HK-2 (cell line): ENCODE results near the gene CCNH.

Experiments used
- DNase-seq: peaks from one replicate; pipeline ENCODE4 v3.0.0-alpha.2; 2018; ENCODE audit not compliant: unreplicated experiment

CCNH gene

DNA sequence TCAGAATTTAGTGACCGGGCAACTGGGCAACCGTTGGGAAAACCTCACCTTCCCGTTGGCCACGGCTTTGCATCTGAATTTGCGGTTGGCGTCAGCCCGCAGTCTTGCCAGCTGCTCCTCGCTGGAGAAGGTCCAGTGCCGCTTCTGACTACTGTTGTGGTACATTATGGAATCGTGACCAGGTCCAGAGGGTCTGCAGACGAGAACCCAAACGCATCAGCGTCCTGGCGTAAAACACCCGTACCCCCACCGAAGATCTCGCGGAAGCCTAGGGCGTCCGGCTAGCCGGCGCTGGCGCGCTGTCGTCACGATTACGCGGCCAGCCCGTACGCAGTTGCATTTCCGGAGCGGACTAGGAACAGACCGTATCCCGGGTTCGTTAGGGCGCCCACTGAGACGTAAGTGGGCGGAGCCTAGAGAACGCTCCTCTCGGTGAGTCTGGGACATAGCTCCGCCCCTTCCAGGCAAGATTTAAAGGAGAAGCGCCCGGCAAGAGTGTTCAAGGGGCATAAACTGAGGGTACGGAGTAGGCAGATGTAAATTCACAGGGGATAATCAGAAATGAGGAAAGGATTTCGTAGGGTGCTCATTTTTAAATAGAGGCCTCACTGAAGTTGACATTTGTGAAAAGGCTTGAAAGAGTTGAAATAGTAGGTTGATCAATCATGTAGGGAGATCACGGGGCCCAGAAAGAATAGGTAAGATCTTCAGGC is at the start of gene CCNH:
Gene CCNH (minus strand): TSS at position 301 of the 713 bp plus-strand sequence. CDS start 136 bp downstream, at position 165.
- peak; percentile 89 for DNase-seq

DNA sequence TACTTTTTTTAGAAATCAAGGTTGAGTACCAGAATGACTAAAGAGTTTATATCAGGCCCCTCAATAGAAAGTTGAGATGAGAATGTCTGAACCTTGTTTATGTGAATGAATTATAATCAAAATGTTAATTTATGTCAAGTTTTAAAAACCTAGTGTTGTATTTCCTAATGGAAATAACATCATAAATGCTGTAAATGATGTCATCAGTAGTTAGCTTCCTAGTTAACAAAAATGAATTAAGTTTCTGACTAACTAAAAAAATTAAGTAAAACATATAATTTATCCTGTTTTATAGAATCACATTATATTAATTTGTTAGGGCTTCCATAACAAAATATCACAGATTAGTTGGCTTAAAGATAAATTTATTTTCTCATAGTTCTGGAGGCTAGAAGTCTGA is 45.0 kb upstream of the CCNH start:
- DNase-seq = no peak

DNA sequence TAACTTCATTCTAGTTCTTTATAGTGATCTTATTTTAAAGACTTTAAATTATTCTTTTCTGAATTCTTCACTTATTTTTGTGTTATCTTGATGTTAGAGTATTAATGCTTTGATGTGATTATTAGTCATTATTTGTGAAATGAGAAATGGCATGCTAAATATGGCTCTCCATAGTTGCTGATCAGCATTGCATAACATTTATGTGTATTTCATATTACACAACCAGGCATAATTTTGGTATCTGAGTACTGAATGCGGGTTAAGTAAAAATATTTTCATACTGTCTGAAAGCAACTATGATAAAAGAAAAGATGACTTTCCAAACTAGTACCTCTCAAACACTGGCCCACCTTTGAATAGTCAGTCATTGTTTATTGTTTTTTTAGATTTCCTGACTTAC is 41.1 kb upstream of the CCNH start:
- no peak for DNase-seq

DNA sequence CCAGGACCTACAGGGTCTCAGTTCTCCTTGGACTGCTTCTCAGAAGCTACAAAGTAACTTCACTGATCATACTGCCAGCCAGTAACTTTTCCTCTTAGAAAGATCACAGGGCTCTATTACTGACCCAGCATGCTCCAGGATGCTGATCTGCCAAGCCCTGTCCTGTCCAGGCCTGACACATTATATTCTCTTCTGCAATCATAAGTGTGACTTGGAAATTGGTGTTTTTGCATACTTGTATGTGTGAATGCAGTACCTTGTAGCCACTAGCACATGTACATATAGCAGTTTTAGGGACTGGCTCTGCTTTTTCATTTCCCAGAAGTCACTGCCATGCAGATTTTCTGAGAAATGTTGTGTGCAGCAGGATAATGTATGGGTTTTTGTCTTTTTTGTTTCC is 40.1 kb upstream of the CCNH start:
- no peak for DNase-seq

DNA sequence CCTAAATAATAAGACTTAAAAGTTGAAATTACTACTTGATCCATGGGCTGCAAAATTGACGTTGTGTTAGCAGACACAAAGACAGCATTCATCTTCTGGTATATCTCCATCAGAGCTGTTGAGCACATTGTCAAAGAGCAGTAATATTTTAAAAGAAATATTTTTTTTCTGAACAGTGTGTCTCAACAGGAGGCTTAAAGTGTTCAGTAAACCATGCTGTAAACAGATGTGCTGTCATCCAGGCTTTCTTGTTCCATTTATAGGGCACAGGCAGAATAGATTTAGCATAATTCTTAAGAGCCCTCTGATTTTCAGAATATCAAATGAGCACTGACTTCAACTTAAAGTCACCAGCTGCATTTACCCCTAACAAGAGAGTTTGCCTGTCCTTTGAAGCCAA is 29.7 kb upstream of the CCNH start:
- no peak for DNase-seq

DNA sequence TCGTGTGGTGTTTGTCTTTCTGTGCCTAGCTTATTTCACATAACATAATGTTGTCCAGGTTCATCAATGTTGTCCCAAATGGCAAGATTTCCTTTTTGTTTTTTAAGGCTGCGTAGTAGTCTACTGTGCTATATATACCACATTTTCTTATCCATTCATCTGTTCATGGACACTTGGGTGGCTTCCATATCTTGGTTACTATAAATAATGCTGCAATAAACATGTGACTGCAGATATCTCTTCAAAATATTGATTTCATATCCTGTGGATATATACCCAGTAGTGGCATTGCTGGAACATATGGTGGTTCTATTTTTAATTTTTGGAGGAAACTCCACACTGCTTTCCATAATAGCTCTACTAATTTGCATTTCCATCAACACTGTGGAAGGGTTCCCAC is 25.5 kb upstream of the CCNH start:
- DNase-seq = no peak

DNA sequence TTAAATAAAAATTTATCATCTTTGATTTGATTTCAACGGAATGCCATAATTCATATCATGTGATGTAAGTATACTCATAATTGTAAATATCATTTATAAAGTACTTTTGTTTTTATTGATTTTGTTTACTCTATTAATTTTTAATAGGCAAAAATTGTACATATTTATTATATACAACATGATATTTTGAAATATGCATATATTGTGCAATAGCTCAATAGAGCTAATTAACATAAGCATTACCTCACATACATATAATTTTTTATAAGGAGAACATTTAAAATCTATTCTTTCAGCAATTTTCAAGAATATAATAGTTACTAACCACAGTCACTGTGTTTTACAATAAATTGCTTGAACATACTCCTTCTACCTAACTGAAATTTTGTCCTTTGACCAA is 25.0 kb upstream of the CCNH start:
- DNase-seq = no peak

DNA sequence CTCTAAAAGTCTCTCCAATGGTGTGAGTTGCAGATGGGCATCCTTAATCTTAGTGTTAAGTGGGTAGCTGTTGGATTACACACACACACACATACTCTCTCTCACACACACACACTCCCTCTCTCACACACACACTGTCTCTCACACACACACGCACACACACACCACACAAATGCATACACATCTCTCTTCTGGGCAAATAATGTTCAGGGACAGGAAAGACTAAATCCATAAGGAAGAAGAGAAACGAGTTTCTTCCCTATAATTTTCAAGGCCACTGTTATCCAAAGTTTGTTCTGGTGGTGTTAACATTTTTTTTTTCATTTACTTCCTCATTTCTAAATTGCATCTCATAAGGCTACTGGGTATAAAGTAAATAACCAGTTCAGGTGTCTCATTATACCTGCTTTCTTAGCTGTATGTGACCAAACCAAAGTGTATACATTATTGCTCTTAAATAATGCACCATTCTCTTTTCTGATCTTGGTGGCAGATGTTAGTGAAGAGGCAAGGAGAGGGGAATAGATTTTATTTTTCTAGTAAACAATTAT is 22.5 kb upstream of the CCNH start:
- DNase-seq = no peak

DNA sequence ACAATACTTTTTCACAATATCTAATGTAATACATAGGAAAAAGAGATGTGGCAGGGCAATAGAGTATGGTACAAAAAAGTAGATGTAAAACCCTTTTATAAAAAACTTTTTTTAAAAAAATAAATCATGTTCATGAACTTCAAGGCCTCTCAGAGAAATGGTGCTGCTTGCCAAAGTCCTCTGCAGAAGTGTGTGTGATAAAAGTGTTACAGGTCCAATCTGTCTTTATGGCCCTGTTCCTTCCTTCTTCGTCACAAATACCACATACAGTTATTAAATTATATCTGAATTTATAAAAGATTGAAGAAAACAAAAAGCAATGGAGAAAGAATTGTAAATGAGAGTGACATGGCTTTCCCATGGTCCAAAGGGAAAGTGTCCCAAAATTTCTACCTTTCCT is 21.7 kb upstream of the CCNH start:
- no peak for DNase-seq

DNA sequence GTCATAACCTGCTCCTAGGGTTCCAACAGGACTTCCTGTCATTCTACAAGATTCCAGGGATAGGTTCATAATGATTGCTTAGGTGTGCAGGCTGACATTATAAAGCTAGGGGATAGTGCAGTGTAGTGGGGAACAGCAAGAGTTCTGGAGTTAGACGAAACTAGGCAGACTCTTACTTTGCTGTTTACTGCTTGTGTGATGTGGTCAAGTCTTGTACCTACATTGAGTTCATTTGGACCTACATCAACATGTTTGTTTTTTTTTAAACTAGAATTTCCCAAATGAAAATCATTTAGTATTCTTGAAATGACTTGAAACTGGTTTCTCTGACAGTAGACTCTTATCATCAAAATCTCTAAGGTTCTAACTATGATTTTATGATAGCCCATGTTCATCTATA is 21.2 kb upstream of the CCNH start:
- DNase-seq = no peak

DNA sequence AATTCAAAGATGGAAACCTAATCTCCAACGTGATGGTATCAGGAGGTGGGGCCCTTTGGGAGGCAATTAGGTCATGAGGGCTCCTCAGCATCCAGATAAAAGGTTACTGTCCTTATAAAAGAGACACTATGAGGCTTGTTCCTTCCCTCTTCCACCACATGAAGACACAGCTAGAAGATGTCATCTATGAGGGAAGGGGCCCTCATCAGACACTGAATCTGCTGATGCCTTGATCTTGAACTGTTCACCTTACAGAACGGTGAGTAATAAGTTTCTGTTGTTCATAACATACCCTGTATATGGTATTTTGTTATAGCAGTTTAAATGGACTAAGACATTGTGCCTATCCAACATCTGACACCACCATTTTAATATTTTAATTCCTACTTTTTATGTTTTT is 19.7 kb upstream of the CCNH start:
- DNase-seq = no peak

DNA sequence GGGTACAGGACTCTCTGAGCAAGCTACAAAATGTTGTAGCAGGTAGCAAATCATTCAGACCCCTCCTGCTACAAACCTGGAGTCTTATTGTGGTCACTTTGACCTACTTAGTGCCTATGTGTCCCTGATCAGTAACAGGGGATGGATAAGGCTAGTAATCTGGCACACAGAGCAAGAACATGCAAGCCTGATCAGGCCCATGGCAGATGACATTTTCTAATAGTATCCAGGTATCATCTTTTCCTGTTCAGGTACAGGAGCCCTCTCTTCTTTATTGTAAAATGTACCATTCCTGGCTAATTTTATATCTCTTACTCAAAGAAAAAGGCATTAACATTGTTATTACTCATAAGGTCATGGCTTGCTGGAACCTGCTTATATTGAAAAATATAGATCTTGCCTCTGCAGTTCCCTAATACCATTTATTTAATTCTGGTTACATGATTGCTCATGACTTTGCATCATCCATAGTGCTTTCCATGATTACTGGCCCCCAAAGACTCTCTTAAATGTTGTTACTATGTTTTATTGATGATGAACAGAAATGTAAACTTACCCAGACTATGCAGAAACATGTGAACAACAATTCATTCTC is 18.2 kb upstream of the CCNH start:
- DNase-seq = no peak

DNA sequence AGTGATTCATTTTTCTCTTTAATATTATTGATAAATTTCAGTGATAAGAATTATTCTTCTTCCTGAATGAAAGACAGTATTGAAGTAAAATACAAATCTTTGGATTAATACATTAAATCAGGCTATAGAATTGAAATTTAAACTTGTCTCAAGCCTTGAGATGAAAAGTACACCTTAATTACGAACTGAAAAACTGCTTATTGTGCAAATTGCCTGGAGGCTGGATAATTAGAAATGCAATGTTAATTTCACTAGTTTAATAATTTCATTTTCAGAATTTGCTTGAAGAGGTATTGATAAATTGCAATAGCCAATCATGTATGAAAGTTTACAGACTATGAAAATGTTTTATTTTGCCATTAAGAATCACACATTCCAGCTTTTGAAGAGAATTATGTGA is 11.0 kb upstream of the CCNH start:
- no peak for DNase-seq

DNA sequence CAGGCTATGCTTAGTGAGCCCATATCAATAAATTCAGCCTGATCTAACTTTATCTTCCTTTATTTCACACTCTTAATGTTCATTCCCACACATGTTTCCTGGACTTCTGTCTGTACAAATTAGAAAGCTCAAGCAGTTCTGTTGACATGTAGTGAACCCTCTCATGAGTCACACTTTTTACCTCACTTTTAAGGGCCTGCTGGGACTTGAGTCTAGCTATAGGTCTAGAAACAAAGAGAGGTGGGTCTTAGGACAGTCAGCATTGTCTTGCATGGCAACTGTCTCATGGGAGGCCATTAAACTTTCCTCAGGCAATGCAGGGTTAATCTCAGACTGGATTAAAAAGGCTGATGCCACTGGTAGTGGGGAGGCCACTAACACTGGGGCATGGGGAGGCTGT is 8.6 kb upstream of the CCNH start:
- no peak for DNase-seq

DNA sequence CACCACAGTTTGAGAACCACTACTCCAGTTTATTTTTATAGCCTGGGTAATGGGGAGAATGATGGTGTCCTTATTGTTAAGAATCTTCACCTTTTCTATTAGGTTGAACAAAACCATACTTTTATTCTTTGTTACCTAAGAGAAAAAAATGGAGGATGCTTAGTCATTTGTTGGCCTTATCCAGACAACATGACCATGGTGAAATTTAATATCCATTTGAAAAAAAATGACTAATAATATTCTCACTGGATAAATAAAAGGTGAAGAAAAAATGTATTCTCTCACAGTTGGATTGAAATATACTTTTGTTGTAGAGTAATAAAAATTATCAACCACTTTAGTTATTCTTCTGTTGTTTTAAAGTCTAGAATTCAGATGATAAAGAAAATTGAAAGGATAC is 5.8 kb upstream of the CCNH start:
- DNase-seq = no peak

DNA sequence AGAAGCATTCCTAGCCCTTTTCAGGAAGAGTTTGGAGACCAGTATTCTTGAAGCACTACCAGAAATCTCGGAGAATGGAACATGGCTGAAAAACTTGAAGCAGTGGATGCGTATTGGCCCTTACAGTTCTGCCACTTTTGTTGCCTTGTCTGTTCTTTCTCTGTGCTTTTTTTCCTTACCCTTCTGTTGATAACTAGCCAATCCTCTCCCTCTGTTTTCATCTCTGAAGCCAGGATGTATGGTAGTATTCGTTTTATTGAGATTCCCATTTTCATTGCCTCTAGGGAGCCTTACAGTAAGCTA is 564 bp upstream of the CCNH start:
- DNase-seq = no peak

DNA sequence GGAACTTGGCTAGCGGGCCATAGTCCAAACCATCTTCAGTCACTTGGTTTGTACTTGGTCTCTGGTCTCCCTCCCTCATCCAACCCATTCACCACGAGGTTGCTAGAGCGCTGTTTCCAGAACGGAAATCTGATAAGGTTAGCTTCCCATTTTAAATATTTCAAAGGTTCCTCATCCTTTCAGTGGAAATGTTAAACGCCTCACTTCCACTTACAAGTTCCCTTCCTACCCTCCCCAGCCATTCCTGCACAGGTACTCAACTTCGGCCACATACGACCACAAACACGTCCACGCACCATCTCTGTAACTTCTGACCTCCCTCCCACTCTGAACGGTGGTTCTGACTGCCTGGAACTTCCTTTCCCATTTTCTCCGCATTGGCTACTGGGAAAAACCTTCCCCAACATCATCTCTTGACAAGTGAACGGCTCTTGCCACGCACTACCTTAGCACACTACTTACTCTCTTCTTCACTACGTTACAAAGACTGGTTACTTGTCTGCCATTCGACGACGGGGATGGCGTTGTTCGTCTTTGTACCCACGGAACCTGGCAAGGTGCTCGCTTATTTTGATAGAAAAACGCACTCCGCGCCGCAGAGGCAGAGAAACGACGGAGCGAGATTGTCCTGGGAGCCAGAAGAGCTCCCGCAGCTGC is 629 bp downstream of the CCNH start:
- DNase-seq = peak; percentile 21

DNA sequence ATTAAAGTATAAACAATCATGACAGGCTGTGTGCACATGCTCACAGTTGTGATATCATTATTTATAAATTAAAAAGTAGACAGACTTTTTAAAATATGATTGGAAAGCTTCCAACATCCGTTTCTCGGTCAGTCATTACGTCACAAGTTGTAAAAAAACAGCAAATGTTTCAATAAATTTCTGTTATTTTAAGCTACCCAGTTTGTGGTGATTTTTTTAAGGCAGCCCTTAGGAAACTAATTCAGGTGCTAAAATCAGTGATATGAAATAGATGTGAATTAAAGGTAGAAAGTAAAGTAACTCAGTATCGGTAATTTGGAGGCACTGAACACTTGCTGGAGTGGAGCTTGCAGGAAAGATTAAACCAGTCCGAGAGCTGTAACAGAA is 1.2 kb downstream of the CCNH start:
- no peak for DNase-seq

DNA sequence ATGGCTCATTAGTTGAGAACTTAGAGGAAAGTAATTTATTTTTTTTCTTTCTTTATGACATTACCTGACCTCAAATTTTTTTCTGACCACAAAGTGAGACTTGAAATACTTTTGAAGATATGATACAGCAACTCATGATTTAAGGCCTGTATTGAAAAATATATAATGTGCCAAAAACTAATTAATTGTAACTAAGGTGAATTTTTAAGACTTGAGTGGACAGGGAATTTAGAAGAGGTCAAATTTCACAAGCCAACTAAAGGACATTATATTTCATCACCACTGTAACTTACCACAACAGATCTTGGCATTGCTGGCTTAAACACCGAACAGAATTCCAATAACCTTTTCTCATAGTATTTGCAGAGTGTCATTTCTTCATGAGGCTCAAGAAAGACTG is 1.8 kb downstream of the CCNH start:
- DNase-seq = no peak

DNA sequence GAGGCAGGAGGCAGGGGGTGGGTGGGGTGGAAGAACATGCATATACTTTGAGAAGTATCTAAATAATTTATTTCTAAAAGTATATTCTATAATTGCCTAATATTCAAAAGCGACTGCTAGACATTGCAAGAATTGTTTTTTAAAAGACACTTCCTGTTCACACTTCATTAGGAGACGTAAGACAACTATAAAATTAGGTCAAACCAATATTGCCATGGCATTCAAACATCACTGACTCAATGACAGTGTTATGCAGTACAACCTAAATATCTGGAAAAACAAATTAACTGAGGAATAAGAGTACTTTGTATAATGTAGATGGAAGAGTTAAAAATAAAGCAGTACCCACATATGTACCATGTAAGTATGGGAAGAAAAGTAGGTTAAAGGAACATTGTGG is 4.5 kb downstream of the CCNH start:
- DNase-seq = no peak

DNA sequence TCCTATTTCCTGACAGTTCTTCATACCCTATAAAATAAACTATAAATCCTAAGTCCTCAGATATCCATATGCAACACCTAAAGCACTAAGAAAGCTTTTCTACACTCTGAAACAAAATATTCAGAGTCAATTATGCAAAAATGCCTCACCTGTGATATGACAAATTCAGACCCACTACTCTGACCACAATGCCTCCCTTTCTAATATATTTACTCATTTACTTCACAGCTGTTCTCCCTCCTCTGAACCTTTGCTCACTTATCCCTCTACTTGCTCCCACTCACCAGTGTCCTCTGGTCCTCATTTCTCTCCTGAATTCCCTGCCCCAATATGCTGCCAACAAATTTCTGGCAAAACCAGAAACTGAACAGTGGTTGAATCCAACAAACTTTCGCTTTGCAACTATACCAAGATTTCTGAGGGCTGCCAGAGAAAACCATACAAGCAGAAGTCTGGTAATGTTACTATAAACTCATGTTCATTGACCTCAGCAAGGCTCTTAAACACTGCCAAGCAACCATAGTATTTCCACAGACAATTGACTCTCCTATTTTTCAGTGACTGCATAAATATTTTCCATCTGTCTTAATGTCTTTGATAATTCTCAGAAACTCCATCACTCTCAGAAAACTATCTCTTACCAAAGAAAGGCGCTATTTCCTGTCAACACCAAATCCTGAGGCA is 7.1 kb downstream of the CCNH start:
- DNase-seq = no peak

DNA sequence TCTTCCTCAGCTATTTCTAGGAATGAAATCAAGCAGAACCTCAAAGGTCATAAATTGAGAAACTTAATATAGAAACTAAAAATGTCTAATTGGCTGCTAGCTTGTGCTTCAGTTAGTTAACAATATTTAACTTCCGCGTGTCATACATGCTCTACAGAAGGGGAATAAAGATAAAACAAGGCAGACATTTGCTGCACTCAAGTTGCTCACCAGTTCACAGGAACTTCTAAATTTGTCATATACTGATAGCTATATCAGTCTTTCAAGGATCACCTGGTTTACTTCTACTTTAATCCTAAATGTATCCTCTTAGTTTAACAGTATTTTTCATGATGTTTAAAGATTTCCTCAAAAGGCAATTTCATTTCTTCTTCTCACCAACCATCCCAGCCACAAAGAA is 8.4 kb downstream of the CCNH start:
- DNase-seq = no peak

DNA sequence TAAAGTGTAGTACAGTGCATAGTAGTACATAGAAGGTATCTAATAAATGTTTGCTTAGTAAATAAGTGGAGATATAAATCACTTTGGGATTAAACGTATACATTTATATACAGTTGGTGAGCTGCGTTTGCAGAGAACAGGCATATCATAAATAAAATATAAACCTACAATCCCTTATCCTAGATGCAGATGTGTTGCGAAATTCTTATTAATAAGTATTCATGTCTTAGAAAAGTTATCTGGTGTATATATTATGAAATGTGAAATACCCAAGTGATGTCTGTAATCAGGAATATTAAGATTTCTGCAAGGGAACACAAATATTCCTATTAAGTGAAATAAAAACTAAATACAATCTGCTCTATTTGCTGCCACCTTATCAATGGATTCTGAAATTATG is 8.8 kb downstream of the CCNH start:
- no peak for DNase-seq
